Right lobe of liver (tissue), 6 donors: Measurements from ENCODE around the gene CEND1. TPM values are rescaled to one million over a fixed set of nuclear protein-coding genes. Genes with fewer than 3 reads are reported as not detected.
A peak's percentile ranks its signal among the peaks of the same experiment; 100 is the strongest.

ENCODE experiments used
- ATAC-seq, 4 donors: fragments of 200-7000 bp; cut with Tn5 transposase; one replicate each; pipeline ENCODE4 v1.9.1; 2020; ENCODE audit warnings: mild to moderate bottlenecking in 4 of 4, moderate library complexity in 4 of 4
- DNase-seq, 3 donors: peaks; one replicate each; pipeline ENCODE4 v3.0.0-alpha.2; 2020
- H3K27ac ChIP-seq, 3 donors: fragments of 200-600 bp; one replicate each; pipeline ENCODE4 v1.8.0; 2022
- H3K27me3 ChIP-seq, 2 donors: fragments of 200-600 bp; one replicate each; pipeline ENCODE4 v1.8.0; 2022
- H3K36me3 ChIP-seq, 4 donors: fragments of 200-600 bp; sonication (generic) in 1 of 4; one replicate each; pipeline versions ENCODE4 v1.5.1 to v1.8.0; 2017 to 2022; ENCODE audit warnings: control low read depth in 1 of 4
- H3K4me1 ChIP-seq, 4 donors: fragments of 200-600 bp; sonication (generic) in 1 of 4; one replicate each; pipeline versions ENCODE4 v1.5.1 to v1.8.0; 2017 to 2022; ENCODE audit warnings: control low read depth in 1 of 4
- H3K4me3 ChIP-seq, 3 donors: fragments of 200-600 bp; one replicate each; pipeline ENCODE4 v1.8.0; 2022
- H3K9me3 ChIP-seq, 4 donors: fragments of 200-600 bp; sonication (generic) in 1 of 4; one replicate each; pipeline versions ENCODE4 v1.5.1 to v1.8.0; 2017 to 2022; ENCODE audit warnings: control low read depth in 1 of 4
- POLR2A ChIP-seq: fragments of 450-650 bp; IDR thresholded peaks from one replicate; pipeline ENCODE4 v1.6.1; 2017; ENCODE audit warnings: antibody characterized with exemption, mild to moderate bottlenecking
- WGBS: methylation state at CpG from one replicate; pipeline ENCODE4 v1.1.6; 2018; ENCODE audit warnings: low coverage, low lambda C conversion rate; ENCODE audit not compliant: insufficient coverage; ENCODE audit errors: missing lambda C conversion rate; 5-methylcytosine and 5-hydroxymethylcytosine counted together
- intact Hi-C, 2 donors: fragments of 100-400 bp; cut with DNase I; formaldehyde crosslinking; loops; one replicate each; pipeline versions ENCODE4 v1.11.2 to v1.14.1; 2022
- total RNA-seq, 6 experiments: library from RNA; depleted of rRNA in 2 of 6; stranded (reverse); fragments of >200 nt in 2 of 6; fragmentation: NEBNext Ultra II Directional in 3 of 6; extraction: Animal tissue kit (Norgen Biotek cat#: 25700) in 3 of 6; gene quantifications; one replicate each; pipeline versions ENCODE4 v1.1.0 to v1.2.4, GENCODE V29; 2016 to 2023
- TF ChIP-seq, protein P1 (sequence below), 4 donors: fragments of 200-600 bp in 3 of 4; fragments of 450-650 bp in 1 of 4; IDR thresholded peaks; one replicate each; pipeline versions ENCODE4 v1.5.1 to v1.8.0; 2016 to 2022; ENCODE audit warnings: antibody characterized with exemption in 4 of 4, mild to moderate bottlenecking in 2 of 4
- donor health status: DM: no; HTN: yes; CAD: no.
- donor health status: DM: no; HTN: no; CAD: no.
- donor health status: DM: no; HTN: no; CAD: no.
- donor health status: DM: no; HTN: yes; CAD: no.
- donor health status: DM: no; HTN: yes; CAD: no.

CEND1 gene
- total RNA-seq, 6 experiments from 2014 or later = not detected

DNA sequence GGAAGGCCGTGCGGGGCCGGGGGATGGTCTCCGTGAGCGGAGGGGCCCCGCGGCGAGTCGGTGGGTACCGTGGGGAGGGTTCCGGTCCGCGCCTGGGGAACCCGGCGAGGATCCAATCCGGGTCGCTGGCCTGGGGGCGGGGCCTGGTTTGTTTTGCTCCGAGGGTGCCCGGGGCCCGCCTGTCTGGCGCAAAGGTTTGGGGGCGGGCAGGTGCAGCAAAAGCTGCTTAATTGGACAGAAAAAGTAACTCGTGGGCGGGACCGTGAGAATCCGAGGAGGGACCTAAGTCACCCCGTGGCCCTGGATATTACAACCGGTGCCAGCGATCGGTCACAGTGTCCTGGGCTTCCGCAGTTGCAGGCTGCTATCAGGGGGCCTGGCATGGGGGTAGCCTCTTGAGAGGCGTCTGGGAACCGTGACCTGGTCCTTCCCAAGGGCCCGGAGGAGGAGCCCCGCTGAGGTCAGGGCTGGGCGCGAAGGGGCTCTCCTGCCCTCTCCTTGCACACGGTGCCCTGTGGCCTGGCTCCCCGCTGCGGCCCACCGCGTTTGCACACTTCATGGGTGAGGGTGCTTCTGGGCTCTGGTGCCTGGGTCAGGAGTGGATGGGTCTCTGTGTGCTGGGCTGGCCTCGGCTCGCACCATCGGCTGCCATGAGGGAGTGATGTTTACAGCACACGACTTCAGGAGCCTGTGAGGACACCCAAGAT is 30.2 kb upstream of the CEND1 start:
- 0% methylated on average over 13 of the region's 47 CpGs for WGBS
- TF ChIP-seq POLR2A = peak; percentile 80
- TF ChIP-seq, protein P1, sequence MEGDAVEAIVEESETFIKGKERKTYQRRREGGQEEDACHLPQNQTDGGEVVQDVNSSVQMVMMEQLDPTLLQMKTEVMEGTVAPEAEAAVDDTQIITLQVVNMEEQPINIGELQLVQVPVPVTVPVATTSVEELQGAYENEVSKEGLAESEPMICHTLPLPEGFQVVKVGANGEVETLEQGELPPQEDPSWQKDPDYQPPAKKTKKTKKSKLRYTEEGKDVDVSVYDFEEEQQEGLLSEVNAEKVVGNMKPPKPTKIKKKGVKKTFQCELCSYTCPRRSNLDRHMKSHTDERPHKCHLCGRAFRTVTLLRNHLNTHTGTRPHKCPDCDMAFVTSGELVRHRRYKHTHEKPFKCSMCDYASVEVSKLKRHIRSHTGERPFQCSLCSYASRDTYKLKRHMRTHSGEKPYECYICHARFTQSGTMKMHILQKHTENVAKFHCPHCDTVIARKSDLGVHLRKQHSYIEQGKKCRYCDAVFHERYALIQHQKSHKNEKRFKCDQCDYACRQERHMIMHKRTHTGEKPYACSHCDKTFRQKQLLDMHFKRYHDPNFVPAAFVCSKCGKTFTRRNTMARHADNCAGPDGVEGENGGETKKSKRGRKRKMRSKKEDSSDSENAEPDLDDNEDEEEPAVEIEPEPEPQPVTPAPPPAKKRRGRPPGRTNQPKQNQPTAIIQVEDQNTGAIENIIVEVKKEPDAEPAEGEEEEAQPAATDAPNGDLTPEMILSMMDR (IDR thresholded peaks at IDR 0.05) = no peak
- intact Hi-C loops = no loop called here
- no peaks in the 10 kb centered on the region for H3K27me3 ChIP-seq
- no peaks in the 10 kb centered on the region for H3K9me3 ChIP-seq
- H3K27ac ChIP-seq = peak overlapping the region; percentile 81 to 94 (median 88)
- ATAC-seq = peak; percentile 64 to 76 (median 72)
- peaks cover 0 to 24% (median 7%) of the 10 kb centered on the region in 4 donors for H3K36me3 ChIP-seq
- H3K4me3 ChIP-seq = peak overlapping the region; percentile 71 to 99 (median 94)
- peaks cover 0 to 35% (median 16%) of the 10 kb centered on the region in 4 donors for H3K4me1 ChIP-seq
- DNase-seq = peak; percentile 96 to 98 (median 97)

DNA sequence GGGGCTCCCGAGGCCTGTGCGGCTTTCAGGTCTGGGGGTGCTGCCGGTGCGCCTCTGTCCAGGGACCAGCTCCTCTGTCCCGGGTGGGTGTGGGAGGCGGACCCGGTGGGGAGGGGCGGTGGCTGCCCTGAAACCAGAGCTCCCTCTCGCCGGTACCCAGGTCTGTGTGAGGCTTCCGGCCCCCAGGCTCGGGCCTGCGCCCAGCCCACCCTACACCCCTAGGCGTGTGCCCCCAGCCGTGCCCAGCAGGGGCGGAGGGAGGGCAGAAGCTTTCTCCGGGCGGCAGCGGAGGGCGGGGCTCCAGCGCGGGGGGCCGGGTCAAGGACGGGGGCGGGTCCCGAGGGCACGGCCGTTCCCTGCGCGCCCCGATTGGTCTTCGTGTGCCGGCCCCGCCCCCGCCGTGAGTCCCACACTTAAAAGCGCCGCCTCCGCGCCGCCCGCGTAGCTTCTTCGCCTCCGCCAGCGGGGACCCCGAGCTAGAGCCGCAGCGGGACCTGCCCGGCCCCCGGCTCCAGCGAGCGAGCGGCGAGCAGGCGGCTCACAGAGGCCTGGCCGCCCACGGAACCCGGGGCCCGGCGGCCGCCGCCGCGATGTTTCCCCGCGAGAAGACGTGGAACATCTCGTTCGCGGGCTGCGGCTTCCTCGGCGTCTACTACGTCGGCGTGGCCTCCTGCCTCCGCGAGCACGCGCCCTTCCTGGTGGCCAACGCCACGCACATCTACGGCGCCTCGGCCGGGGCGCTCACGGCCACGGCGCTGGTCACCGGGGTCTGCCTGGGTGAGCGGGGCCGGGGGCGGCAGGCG is 29.4 kb upstream of the CEND1 start:
- H3K36me3 ChIP-seq = peaks cover 0 to 17% (median 3%) of the 10 kb centered on the region in 4 donors
- H3K4me1 ChIP-seq = peaks cover 0 to 28% (median 12%) of the 10 kb centered on the region in 4 donors
- DNase-seq = peak; percentile 95 to 97 (median 96)
- peak; percentile 68 to 81 (median 76) for ATAC-seq
- intact Hi-C loops = no loop called here
- peak; percentile 89 for TF ChIP-seq POLR2A
- TF ChIP-seq, protein P1 (IDR thresholded peaks at IDR 0.05) = peak in 1 of 4 donors; percentile 36
- 0% methylated on average over 12 of the region's 96 CpGs for WGBS
- H3K27me3 ChIP-seq = no peaks in the 10 kb centered on the region
- H3K27ac ChIP-seq = peak overlapping the region; percentile 81 to 94 (median 88)
- H3K4me3 ChIP-seq = peak overlapping the region; percentile 71 to 99 (median 94)
- H3K9me3 ChIP-seq = no peaks in the 10 kb centered on the region

DNA sequence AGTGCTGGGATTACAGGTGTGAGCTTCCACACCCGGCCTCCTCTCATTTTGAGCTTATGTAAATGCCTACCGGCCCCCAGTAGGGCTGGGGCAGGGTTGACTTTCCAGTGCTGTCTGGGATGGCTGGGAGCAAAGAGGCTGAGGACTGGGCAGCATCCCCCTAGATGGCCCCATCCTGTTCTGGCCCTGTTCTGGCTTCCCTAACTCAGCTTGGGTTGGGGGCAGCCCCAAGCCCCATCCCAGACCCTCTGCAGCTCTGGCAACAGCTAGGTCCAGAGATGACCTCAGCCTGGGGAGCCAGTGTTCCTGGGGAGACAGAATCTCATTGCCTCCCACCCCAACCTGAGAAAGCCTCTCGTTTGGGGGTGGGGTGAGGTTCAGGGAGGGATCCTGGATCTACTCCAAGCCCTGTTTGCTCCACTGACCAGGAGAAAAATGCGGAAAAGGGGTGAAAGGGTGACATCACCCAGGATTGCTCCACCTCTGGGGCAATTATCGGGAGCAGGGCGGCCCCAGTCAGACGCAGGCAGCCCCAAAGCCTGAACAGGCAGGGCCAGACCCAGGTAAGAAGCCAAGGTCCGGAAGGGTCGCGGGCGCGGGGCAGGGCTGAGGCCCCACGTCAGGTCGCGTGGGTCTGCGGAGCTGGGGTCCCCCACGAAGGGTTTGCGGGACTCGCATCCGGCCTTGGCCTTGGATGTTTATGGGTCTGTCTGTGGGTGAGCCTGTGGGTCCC is 28.7 kb upstream of the CEND1 start, which contains the start of gene PNPLA2:
Gene PNPLA2, plus strand, starts transcription at position 519 of the 733 bp plus-strand sequence. CDS start 805 bp downstream, outside the sequence.
- no peak for DNase-seq

DNA sequence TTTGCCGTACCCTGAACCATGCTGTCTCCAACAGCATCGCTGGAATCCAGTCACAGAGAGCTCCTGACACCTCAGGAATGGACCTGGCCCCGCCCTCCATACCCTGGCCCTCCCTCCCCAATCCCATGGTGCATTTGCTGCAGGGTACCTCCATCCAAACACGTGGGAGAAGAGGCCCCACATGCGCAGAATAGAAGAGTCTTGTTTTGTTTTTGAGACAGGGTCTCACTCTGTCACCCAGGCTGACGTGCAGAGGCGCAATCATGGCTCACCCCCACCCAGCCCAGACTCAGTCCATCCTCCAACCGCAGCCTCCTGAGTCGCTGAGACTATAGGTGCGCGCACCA is 26.5 kb upstream of the CEND1 start:
- Histone ChIP-seq H3K27me3 (no peaks in the 10 kb centered on the region), H3K27ac (no peak overlapping the region), H3K9me3 (no peaks in the 10 kb centered on the region), H3K36me3 (peaks cover 0 to 25% (median 0%) of the 10 kb centered on the region in 4 donors), H3K4me1 (peaks cover 0 to 18% (median 3%) of the 10 kb centered on the region in 4 donors), H3K4me3 (no peak overlapping the region)
- ATAC-seq = no peak
- intact Hi-C loops = no loop called here
- TF ChIP-seq POLR2A = no peak
- TF ChIP-seq, protein P1 (IDR thresholded peaks at IDR 0.05) = no peak
- 76% methylated on average over 7 of the region's 11 CpGs for WGBS
- DNase-seq = no peak

More for the DNA sequence above, 28.7 kb upstream of the CEND1 start, which contains the start of gene PNPLA2:
- TF ChIP-seq, protein P1 (IDR thresholded peaks at IDR 0.05) = no peak
- TF ChIP-seq POLR2A = peak; percentile 60
- peaks cover 0 to 26% (median 11%) of the 10 kb centered on the region in 4 donors for H3K4me1 ChIP-seq
- H3K36me3 ChIP-seq = peaks cover 0 to 13% (median 0%) of the 10 kb centered on the region in 4 donors
- no peaks in the 10 kb centered on the region for H3K27me3 ChIP-seq
- no peaks in the 10 kb centered on the region for H3K9me3 ChIP-seq
- ATAC-seq = peak in 2 of 4 donors; percentile 1 to 17
- peak within 1 kb of the TSS; percentile 71 to 99 (median 94) for H3K4me3 ChIP-seq
- peak within 1 kb of the TSS; percentile 81 to 94 (median 88) for H3K27ac ChIP-seq
- WGBS = 15% methylated on average over 4 of the region's 20 CpGs
- intact Hi-C loops = no loop called here
